ENCODE measurements around the gene SMLR1.
"Not testable (repeated sequence)": the region's sequence is repeated elsewhere in the genome, so short reads cannot be mapped to it uniquely, and the experiment has no call there.

The SMLR1 gene

GRCh38 chr6:130827247-130828149 lies at the start of gene SMLR1:
SMLR1 (plus strand) TSS chr6:130827406; CDS start chr6:130827414, 8 bp downstream.
- no peak for DNase-seq (ENCODE audit: low read depth)

- DNase-seq (ENCODE audit: low read depth), result no peak
These were observed 48.1 kb upstream of the SMLR1 start for GRCh38 chr6:130778946-130779657.

GRCh38 chr6:130779658-130780033 lies 47.6 kb upstream of the SMLR1 start:
- DNase-seq (ENCODE audit: low read depth), result no peak

- DNase-seq (ENCODE audit: low read depth), result no peak
These were observed 47.1 kb upstream of the SMLR1 start for GRCh38 chr6:130780122-130780521.

- DNase-seq (ENCODE audit: low read depth), result no peak
These were observed 45.6 kb upstream of the SMLR1 start for GRCh38 chr6:130781557-130781956.

GRCh38 chr6:130783416-130784107 lies 43.6 kb upstream of the SMLR1 start:
- DNase-seq (ENCODE audit: low read depth), result no peak

- no peak for DNase-seq (ENCODE audit: low read depth)
These were observed 39.3 kb upstream of the SMLR1 start for GRCh38 chr6:130787726-130788500.

DNA sequence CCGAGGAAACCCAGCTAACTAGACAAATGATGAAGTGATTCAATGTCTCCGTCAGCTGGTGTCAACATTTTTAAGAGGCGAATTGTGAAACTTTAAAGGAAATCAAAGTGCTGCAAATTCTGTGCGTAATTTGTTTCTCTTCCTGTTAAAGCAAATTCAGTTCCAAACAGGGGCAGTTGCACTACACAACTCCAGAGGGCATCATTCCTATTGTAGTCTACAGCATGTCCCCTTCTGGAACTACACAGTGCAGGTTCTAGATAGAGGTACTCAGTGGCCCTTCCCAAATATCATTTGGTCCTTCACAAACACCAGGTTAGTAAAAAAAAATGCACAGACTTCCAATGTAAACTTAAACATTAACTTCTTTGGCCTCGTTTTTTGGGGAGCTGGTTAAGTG lies 38.3 kb upstream of the SMLR1 start:
- no peak for DNase-seq (ENCODE audit: low read depth)

- DNase-seq (ENCODE audit: low read depth), result no peak
These were observed 33.1 kb upstream of the SMLR1 start for GRCh38 chr6:130794010-130794697.

GRCh38 chr6:130794738-130795137 lies 32.5 kb upstream of the SMLR1 start:
- DNase-seq (ENCODE audit: low read depth), result no peak

DNA sequence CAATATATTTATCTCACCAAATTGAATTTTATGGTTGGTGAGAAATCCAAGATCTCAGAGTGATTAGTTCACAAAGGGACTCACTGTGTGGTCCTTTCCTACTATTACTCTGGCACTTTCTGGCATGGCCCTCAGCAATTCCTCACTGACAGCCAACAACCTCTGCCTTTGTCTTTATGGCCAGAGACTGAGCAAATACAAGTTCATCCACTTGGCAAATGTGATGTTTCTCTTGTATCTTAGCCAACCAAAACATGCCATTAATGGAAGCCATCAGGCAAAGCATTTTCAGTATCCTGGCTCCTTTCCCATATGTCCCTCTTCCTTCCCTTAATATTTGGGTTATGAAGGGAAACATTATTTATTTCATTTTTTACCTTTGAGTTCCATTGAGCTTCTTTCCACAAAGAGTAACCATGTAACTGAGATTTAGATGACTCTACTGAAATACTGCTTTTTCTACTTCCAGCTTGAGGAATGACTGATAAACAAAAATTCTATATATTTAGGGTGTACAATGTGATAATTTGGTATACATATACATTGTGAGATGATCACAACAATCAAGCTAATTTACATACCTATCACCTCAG lies 30.8 kb upstream of the SMLR1 start:
- DNase-seq (ENCODE audit: low read depth), result no peak

DNA sequence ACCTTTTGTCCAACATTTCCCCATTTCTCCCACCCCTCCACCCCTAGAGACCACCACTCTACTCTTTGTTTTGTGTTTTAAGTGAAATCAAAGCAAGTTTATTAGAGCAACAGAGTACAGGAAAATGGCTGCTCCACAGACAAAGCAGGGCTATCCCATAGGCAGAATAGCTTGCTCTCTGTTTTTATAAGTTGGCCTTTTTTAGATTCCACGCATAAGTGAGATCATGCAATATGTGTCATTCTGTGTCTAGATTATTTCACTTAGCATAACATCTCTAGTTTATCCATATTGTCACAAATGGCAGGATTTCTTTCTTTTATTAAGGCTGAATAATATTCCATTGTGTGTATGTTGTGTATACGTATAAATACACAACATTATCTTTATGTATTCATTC lies 30.1 kb upstream of the SMLR1 start:
- no peak for DNase-seq (ENCODE audit: low read depth)

DNA sequence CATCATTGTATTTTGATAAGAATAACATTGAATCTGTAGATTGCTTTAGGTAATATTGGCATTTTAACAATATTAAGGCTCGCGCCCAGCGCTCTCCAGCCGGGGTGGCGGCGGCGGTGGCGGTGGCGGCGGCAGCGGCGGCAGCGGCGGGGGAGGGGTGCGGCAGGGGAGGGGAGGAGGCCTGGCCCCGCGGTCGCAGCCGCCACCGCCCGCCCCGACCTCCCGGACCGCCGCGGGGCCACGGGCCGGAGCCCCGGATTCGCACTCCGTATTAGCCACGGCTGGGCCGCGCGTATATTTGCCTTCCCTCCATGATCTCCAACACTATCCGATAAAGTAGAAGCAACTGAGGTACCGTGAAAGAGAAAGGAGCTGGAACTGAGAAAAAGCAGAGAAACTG lies 25.8 kb upstream of the SMLR1 start:
- not testable (repeated sequence) for DNase-seq (ENCODE audit: low read depth)

DNA sequence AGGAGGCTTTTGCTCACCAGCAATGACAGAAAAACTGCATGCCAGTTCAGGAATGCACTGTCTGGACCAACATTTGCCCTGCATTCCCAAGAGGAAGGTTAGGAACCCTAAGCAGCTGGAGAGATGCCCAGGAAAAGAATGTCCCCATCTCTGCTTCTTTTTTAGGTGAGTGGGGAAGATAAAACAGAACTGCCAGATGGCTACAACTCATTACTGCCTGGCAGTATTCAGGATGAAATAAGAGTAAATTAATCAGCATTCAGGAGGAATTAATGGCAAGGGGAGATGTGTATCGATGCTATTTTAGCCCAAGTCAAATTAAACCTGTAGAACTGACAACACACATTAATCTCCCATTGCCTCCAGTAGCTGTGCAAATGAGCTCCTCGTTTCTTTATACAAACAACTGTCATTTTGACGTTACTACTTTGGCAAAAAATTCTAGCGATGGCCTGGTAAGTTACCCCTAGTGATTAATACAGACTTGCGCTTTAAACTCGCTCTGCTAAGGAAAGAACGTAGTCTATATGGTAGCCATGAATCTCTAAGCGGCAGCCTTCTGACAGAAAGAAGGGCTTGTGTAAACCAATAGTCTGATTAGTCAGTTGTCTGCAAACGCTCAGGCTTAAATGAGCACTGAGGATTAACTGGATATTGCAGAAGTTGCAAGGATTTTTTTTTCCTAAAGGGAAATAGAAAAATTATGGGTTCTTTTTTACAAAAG lies 16.7 kb upstream of the SMLR1 start:
- no peak for DNase-seq (ENCODE audit: low read depth)

DNA sequence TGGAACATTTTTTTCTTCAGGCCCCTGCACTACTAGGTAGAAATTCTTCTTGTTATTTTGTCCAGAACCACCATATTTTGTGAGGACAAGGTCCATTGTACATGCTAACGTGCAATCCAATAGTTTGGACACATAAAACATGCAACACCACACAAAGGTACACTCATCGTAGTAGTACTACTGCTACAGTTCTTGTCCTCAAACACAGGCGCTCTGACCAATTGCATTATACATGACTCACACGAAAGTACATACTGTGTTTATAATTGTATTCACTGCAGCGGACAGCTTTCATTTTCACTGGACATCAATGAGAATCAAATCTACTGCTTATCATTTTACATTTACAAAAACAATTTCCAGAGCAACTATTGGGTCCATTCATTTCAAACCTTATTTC lies 15.3 kb upstream of the SMLR1 start:
- no peak for DNase-seq (ENCODE audit: low read depth)

- DNase-seq (ENCODE audit: low read depth), result no peak
These were observed 12.7 kb upstream of the SMLR1 start for GRCh38 chr6:130814506-130814905.

DNA sequence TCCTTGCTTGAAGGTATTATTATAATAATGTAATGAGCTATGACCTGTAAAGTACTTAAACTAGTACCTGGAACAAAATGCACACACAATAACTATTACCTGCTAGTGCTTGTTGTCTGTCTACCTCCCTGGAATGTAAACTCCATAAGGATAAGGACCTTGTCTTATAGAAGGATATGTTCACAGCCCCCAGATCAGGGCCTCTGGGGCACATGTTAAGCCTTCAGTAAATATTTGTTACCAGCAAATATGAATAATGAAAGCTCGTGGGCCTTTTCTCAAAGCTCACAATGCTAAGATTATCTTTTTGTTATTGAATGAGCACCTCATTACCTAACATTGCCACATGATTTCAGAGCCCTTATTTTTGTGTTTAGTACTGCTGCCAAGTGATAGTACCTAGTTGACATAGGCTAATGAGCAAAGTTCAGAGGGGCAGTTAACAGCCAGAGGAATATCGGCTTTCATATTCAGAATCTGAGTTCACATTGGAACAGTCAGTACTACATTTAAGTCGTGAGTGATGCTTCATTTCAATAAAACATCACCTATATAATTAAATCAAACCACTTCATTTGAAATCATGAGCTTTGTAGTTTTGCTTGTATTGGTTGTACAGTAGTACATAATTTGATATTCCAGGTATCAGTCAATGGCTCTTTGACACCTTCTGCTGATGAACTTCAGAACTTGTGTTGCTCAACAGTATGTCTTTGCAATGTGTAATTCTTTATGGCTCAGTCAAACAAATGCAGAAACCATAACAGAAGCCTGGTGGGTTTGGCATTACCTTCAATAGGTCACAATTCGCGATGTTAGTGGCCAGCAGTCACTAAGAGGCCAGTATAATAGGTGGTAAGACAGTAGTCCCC lies 11.8 kb upstream of the SMLR1 start:
- DNase-seq (ENCODE audit: low read depth), result no peak

- DNase-seq (ENCODE audit: low read depth), result no peak
These were observed 4.5 kb upstream of the SMLR1 start for GRCh38 chr6:130822736-130823135.

DNA sequence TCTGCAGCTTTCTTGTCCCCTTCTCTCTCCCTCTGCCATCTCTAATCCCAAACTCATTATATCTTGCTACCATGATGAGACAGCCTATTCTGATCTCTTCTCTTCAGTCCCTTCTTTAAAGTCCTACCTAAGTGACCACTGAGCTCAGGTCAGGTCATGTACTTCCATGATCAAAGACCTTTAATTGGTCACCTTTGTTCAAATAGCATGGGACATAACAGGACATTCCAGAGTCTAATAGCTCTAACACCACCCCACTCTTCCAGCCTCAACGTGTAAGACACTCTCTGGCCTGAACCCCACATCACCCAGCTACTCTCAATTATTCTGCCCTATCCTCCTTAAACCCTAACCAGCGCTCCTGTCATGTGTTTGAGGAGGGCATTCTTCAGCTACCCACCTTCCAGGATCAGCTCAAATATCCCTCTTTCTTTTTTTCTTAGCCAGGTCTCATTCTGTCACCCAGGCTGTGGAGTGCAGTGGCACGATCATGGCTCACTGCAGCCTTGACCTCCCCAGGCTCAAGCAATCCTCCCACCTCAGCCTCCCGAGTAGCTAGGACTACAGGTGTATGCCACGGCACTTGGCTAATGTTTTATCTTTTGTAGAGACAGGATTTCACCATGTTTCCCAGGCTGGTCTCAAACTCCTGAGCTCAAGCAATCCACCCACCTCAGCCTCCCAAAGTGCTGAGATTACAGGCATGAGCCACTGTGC lies 2.1 kb upstream of the SMLR1 start:
- DNase-seq (ENCODE audit: low read depth), result no peak
